ENCODE data around the gene GFOD1. TPM values are rescaled to one million over a fixed set of nuclear protein-coding genes. Genes with fewer than 3 reads are reported as not detected.
A peak's percentile ranks its signal among the peaks of the same experiment; 100 is the strongest.

The GFOD1 gene
- total and polyA plus RNA-seq, 11 donors: 16.2 to 65.8 (median 41.5) TPM

DNA sequence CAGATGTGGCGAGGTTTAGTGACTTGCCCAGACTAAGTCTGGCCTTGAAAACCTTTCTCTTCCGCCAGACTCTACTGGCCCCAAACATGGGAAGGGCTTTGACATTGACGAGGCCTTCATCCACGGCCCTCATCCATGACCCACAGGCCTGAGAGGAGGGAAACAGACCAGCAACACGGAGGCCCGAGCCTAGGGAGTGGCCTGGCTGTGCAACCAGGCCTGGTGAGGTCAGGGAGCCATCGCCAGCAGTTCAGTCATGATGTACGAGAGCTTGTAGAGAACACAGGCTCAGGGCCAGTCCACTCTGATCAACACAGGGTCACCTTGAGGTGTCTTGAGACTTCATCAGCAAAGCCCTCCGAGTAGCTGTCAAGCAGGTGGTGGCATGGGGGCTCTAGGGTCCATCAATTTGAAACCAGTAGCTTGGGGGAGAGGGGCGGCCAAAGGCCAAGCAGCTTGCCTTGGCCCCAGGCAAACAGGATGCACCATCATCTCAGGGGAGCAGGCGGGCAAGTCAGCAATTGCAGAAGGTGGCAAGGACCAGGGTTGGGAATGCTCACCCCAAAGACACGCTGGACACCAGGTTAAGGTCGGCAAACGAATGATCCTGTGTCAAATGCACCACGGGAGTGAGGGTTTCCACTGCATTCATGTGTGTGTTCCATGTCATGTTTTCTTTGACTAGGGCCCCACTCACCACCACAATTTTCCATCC lies 36.1 kb downstream of the GFOD1 start:
- no peaks in the 10 kb centered on the region for H3K9me3 ChIP-seq
- H3K36me3 ChIP-seq: peaks cover 0 to 16% (median 0%) of the 10 kb centered on the region in 9 donors
- H3K27ac ChIP-seq: peak overlapping the region in 2 of 12 donors; percentile 50 to 61
- no peaks in the 10 kb centered on the region for H3K27me3 ChIP-seq
- DNase-seq (no peak), ATAC-seq (no peak)
- TF ChIP-seq POLR2A (IDR thresholded peaks at IDR 0.05): no peak
- TF ChIP-seq, protein P1, sequence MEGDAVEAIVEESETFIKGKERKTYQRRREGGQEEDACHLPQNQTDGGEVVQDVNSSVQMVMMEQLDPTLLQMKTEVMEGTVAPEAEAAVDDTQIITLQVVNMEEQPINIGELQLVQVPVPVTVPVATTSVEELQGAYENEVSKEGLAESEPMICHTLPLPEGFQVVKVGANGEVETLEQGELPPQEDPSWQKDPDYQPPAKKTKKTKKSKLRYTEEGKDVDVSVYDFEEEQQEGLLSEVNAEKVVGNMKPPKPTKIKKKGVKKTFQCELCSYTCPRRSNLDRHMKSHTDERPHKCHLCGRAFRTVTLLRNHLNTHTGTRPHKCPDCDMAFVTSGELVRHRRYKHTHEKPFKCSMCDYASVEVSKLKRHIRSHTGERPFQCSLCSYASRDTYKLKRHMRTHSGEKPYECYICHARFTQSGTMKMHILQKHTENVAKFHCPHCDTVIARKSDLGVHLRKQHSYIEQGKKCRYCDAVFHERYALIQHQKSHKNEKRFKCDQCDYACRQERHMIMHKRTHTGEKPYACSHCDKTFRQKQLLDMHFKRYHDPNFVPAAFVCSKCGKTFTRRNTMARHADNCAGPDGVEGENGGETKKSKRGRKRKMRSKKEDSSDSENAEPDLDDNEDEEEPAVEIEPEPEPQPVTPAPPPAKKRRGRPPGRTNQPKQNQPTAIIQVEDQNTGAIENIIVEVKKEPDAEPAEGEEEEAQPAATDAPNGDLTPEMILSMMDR (IDR thresholded peaks at IDR 0.05): no peak
- peaks cover 4 to 87% (median 55%) of the 10 kb centered on the region in 12 donors for H3K4me1 ChIP-seq
- WGBS, 4 donors: 92 to 96% (median 94%) methylated on average over 10 to 15 of the region's 15 CpGs
- intact Hi-C loops (cut with DNase I): loop anchor here in 1 of 10 donors (10.0 kb wide), 1 partner anchor 117 kb away; no protein-coding TSS in a partner anchor
- H3K4me3 ChIP-seq: no peak overlapping the region

DNA sequence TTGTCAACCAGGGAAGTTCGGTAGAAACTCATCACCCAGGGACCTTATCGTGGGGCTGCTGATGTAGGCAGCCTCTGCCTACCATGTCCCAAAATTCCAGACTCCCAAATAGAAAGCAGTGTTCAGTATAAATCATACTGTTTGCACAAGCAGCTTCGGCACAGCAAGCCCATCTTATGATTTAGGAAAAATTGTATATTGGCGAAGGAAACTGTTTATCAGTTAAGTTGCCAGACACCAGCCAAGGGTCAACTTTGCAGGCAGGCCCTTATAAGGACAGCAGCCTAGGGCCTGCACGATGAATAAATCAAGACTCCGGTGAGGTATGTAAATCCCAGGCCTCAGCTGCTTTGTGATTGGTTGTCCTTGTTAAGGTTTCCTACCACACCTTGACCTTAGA lies 36.8 kb downstream of the GFOD1 start:
- 91 to 95% (median 93%) methylated on average over 6 of the region's 6 CpGs for WGBS, 4 donors
- intact Hi-C loops (cut with DNase I): loop anchor here in 1 of 10 donors (10.0 kb wide), 1 partner anchor 116 kb away; no protein-coding TSS in a partner anchor
- H3K4me1 ChIP-seq: peaks cover 5 to 87% (median 55%) of the 10 kb centered on the region in 12 donors

GRCh38 chr6:13447949-13448724 lies 39.3 kb downstream of the GFOD1 start:
- TF ChIP-seq, protein P1 (IDR thresholded peaks at IDR 0.05): no peak
- no peak for TF ChIP-seq POLR2A (IDR thresholded peaks at IDR 0.05)

More for the DNA sequence above, 36.8 kb downstream of the GFOD1 start:
- peaks cover 0 to 16% (median 0%) of the 10 kb centered on the region in 9 donors for H3K36me3 ChIP-seq
- ATAC-seq (no peak), DNase-seq (no peak)
- no peaks in the 10 kb centered on the region for H3K9me3 ChIP-seq
- H3K4me3 ChIP-seq: no peak overlapping the region
- no peaks in the 10 kb centered on the region for H3K27me3 ChIP-seq
- TF ChIP-seq, protein P1 (IDR thresholded peaks at IDR 0.05): no peak
- no peak for TF ChIP-seq POLR2A (IDR thresholded peaks at IDR 0.05)
- peak overlapping the region in 1 of 12 donors; percentile 61 for H3K27ac ChIP-seq

GRCh38 chr6:13446381-13446780 lies 41.0 kb downstream of the GFOD1 start:
- Histone ChIP-seq H3K27ac (peak overlapping the region; percentile 17 to 80 (median 54)), H3K27me3 (no peaks in the 10 kb centered on the region), H3K4me3 (no peak overlapping the region), H3K9me3 (no peaks in the 10 kb centered on the region), H3K36me3 (peaks cover 0 to 10% (median 0%) of the 10 kb centered on the region in 9 donors), H3K4me1 (peaks cover 10 to 88% (median 52%) of the 10 kb centered on the region in 12 donors)
- ATAC-seq (peak; percentile 18 to 62 (median 41)), DNase-seq (no peak)
- intact Hi-C loops (cut with DNase I): no loop called here
- 39 to 60% (median 52%) methylated on average over 7 of the region's 7 CpGs for WGBS, 4 donors
- no peak for TF ChIP-seq POLR2A (IDR thresholded peaks at IDR 0.05)
- TF ChIP-seq, protein P1 (IDR thresholded peaks at IDR 0.05): no peak

More at GRCh38 chr6:13447949-13448724, 39.3 kb downstream of the GFOD1 start:
- peak overlapping the region; percentile 5 to 80 (median 42) for H3K27ac ChIP-seq
- no peak overlapping the region for H3K4me3 ChIP-seq
- DNase-seq: no peak
- peak; percentile 45 to 70 (median 52) for ATAC-seq
- WGBS, 4 donors: 74 to 86% (median 82%) methylated on average over 5 of the region's 5 CpGs
- H3K27me3 ChIP-seq: no peaks in the 10 kb centered on the region
- H3K4me1 ChIP-seq: peaks cover 7 to 82% (median 50%) of the 10 kb centered on the region in 12 donors
- H3K36me3 ChIP-seq: peaks cover 0 to 16% (median 0%) of the 10 kb centered on the region in 9 donors
- H3K9me3 ChIP-seq: no peaks in the 10 kb centered on the region
- intact Hi-C loops (cut with DNase I): no loop called here

Data from heart left ventricle (tissue), 16 donors.